ENCODE results near the gene SPEM2. TPM values are rescaled to one million over a fixed set of nuclear protein-coding genes. Genes with fewer than 3 reads are reported as not detected.

SPEM2 gene
- not detected for total RNA-seq

DNA sequence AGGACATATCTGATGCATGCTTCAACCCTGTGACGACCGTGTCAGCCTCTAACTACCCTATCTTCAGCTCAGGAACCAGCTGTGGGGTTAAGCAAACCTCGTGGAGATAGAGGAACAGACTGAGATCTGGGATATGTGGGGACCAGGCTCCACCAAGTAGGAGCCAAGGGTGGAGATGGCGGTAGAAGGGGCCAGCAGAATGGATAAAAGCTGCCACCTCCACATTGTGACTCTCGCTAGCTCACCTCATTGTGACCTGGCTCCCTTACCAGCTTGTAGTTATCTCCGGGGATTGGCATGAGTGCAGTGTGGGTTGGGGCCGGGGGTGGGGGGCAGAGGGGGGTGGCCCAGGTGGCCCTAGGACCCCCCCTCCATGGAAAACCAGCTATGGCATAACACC lies at the start of gene SPEM2:
SPEM2 (plus strand) TSS at position 301 of the 400 bp plus-strand sequence; CDS start at position 374, 73 bp downstream.
- no peaks in the 10 kb centered on the region for H3K9me3 ChIP-seq (ENCODE audit: low read depth, low read length)
- no peaks in the 10 kb centered on the region for H3K4me1 ChIP-seq (ENCODE audit: insufficient read depth, low read length)
- H3K4me3 ChIP-seq (ENCODE audit: low read length) = no peak within 1 kb of the TSS
- H3K27me3 ChIP-seq (ENCODE audit: insufficient read depth, low read length) = no peaks in the 10 kb centered on the region

DNA sequence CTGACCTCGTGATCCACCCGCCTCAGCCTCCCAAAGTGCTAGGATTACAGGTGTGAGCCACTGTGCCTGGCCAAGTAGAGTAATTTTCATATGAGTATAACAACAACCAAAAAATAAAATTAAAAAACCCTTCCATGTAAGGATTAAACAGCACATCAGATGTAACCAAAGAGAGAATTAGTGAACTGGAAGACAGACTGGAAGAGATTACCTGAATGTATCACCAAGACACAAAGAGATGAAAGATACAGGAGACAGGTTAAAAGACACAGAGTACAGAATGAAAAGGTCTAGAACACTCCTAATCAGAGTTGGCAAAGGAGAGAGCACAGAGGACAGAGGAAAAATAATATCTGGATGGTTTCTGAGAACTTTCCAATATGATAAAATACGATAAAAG lies 46.3 kb upstream of the SPEM2 start:
- Histone ChIP-seq H3K9me3 (ENCODE audit: low read depth, low read length) (no peaks in the 10 kb centered on the region), H3K4me1 (ENCODE audit: insufficient read depth, low read length) (peaks cover 8% of the 10 kb centered on the region), H3K4me3 (ENCODE audit: low read length) (no peak overlapping the region), H3K27me3 (ENCODE audit: insufficient read depth, low read length) (peaks cover 38% of the 10 kb centered on the region)

DNA sequence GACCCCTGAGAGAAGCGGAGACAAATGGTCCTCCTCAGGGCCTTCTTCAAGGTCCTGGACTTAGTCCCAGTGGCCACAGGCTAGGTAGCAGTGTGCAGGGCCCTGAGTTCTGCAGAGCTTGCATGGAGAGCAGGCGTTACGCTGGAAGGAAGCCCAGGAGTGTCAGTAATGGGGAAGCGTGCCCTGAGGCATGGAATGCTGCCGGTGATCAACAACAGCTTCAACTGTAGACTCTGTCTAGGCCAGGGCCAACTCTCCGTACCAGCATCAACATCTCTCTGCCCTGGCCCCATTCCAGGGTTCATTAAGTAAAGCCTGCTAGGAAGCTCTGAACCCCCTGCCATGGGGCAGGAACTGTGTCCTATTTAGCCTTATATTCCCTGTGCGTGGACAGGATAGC lies 45.1 kb upstream of the SPEM2 start:
- Histone ChIP-seq H3K27me3 (ENCODE audit: insufficient read depth, low read length) (peaks cover 38% of the 10 kb centered on the region), H3K4me3 (ENCODE audit: low read length) (no peak overlapping the region)

DNA sequence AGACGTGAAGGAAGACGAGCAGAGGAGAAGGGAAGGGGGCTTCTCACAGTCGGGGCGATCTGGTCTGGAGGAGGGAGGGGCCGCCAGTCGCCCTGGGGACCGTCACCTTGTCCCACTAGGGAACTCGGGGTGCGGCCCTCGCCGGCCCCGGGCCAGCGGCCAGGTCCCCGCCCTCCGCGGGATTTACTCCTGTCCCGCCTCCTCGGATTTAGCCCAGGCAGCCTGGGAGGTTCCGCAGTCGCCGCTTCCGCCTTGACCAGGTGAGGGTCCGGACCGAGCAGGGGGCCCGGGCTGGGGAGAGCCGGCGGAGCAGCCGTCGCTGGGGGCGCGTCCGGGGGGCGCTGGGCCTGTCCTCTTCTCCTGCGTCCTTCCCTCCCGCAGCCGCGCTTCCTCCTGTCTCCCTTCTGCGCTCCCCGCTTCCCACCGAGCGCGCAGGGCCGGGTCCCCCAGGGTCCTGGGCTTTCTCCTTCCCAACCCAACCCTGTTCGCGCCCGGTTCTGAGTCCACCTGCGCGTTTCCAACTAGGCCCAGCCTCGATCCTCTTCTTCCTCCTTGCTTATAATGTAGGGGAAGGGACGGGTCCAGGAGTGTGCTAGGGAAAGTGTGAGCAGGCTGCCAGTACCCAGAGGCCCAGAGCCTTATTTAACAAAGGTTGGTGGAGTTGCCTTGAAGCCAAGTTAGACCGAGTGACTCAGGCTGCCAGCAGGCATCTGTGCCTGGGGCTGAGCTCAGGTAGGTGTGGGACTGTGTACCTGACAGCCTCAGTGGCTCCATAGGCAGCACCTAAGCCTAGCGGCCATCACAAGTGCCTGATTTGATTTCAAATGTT lies 44.3 kb upstream of the SPEM2 start, which contains the start of gene TNK1:
TNK1 (plus strand) TSS at position 235 of the 829 bp plus-strand sequence. CDS start 1,838 bp downstream, outside the sequence.
- H3K9me3 ChIP-seq (ENCODE audit: low read depth, low read length) = no peaks in the 10 kb centered on the region
- H3K4me3 ChIP-seq (ENCODE audit: low read length) = no peak within 1 kb of the TSS
- peaks cover 15% of the 10 kb centered on the region for H3K4me1 ChIP-seq (ENCODE audit: insufficient read depth, low read length)
- peaks cover 38% of the 10 kb centered on the region for H3K27me3 ChIP-seq (ENCODE audit: insufficient read depth, low read length)

More for the DNA sequence above, 45.1 kb upstream of the SPEM2 start:
- no peaks in the 10 kb centered on the region for H3K9me3 ChIP-seq (ENCODE audit: low read depth, low read length)
- H3K4me1 ChIP-seq (ENCODE audit: insufficient read depth, low read length) = peaks cover 15% of the 10 kb centered on the region

DNA sequence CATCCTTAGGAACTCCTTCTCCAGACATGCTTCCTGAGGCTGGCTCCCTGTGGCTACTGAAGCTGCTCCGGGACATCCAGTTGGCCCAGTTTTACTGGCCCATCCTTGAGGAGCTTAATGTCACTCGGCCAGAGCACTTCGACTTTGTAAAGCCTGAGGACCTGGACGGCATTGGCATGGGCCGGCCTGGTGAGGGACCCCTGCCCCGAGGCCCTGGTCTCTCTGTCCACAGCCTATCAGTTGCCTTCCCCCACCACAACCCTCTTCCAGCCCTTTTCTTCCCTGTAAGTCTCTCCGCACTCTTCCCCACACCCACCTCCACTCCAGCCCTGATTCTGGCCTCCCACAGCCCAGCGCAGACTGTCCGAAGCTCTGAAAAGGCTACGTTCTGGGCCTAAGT lies 42.5 kb upstream of the SPEM2 start:
- Histone ChIP-seq H3K27me3 (ENCODE audit: insufficient read depth, low read length) (peaks cover 38% of the 10 kb centered on the region), H3K9me3 (ENCODE audit: low read depth, low read length) (no peaks in the 10 kb centered on the region), H3K4me1 (ENCODE audit: insufficient read depth, low read length) (peaks cover 15% of the 10 kb centered on the region), H3K4me3 (ENCODE audit: low read length) (no peak overlapping the region)

DNA sequence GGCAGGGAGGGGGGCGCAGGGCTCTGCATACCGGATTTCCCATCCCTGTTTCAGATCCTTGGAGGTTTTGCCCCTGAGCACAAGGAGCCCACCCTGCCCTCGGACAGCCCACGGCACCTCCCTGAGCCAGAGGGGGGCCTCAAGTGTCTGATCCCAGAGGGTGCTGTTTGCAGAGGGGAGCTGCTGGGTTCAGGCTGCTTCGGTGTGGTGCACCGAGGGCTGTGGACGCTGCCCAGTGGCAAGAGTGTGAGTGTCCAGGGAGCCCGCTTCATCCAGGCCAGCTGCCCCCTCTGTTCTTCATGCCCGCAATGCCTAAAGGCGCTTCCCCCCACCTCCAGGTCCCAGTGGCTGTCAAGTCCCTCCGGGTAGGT lies 42.1 kb upstream of the SPEM2 start:
- H3K27me3 ChIP-seq (ENCODE audit: insufficient read depth, low read length) = peaks cover 38% of the 10 kb centered on the region
- H3K4me3 ChIP-seq (ENCODE audit: low read length) = no peak overlapping the region
- H3K4me1 ChIP-seq (ENCODE audit: insufficient read depth, low read length) = peaks cover 15% of the 10 kb centered on the region
- H3K9me3 ChIP-seq (ENCODE audit: low read depth, low read length) = no peaks in the 10 kb centered on the region

DNA sequence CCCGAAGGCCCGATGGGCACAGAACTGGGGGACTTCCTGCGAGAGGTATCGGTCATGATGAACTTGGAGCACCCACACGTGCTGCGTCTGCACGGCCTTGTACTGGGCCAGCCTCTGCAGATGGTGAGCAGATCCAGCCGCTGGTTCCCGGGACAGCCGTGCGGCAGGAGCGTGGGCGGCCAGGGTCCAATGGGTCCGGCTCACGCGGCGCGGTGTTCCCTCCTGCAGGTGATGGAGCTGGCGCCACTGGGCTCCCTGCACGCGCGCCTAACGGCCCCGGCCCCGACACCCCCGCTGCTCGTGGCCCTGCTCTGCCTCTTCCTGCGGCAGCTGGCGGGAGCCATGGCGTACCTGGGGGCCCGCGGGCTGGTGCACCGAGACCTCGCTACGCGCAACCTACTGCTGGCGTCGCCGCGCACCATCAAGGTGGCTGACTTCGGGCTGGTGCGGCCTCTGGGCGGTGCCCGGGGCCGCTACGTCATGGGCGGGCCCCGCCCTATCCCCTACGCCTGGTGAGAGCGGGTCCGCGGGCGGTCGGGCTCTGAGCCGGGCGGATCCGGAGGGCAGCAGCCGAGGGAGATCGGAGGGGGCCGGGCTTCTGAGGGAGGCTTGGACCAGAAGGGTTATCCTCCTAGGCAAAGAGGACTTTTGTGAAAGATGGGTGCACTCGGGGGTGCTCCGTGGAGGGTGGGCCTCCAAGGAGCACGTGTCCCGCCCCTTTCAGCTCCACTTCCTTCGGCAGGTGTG lies 41.5 kb upstream of the SPEM2 start:
- peak overlapping the region; percentile 39 for H3K4me3 ChIP-seq (ENCODE audit: low read length)

DNA sequence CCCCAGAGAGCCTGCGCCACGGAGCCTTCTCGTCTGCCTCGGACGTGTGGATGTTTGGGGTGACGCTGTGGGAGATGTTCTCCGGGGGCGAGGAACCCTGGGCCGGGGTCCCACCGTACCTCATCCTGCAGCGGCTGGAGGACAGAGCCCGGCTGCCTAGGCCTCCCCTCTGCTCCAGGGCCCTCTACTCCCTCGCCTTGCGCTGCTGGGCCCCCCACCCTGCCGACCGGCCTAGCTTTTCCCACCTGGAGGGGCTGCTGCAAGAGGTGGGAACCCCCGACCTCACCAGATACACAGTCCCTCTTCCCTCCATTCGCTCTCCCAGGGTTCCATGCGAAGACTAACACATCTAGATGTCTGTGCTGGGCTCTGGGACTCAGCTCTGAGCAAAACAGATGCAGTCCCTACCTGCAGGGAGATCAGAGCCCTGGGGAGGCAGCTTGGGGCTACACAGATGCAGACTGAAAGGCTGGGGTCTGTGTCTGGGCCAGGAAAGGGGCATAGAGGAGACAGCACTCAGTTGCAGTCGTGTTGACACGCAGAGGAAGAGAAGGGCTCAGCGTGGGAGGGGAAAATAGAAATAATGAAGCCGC lies 40.8 kb upstream of the SPEM2 start:
- Histone ChIP-seq H3K27me3 (ENCODE audit: insufficient read depth, low read length) (peaks cover 32% of the 10 kb centered on the region), H3K4me1 (ENCODE audit: insufficient read depth, low read length) (peaks cover 15% of the 10 kb centered on the region), H3K9me3 (ENCODE audit: low read depth, low read length) (no peaks in the 10 kb centered on the region), H3K4me3 (ENCODE audit: low read length) (peak overlapping the region; percentile 39)

More for the DNA sequence above, 41.5 kb upstream of the SPEM2 start:
- Histone ChIP-seq H3K4me1 (ENCODE audit: insufficient read depth, low read length) (peaks cover 15% of the 10 kb centered on the region), H3K9me3 (ENCODE audit: low read depth, low read length) (no peaks in the 10 kb centered on the region), H3K27me3 (ENCODE audit: insufficient read depth, low read length) (peaks cover 38% of the 10 kb centered on the region)

DNA sequence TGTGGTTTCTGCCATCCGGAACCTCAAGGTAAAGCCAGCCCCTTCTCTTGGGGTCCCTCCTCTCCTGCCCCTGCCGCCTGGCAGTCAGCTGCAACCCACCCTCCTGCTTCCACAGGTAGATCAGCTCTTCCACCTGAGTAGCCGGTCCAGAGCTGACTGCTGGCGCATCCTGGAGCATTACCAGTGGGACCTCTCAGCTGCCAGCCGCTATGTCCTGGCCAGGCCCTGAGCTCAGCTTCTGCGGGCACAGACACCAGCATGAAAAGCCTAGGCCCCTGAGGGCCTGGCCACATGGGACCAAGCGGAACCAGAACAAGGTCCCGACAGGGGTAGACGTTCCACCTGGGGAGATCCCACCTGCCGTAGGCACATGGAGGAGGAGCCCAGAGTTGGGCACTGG lies 36.6 kb upstream of the SPEM2 start:
- no peaks in the 10 kb centered on the region for H3K9me3 ChIP-seq (ENCODE audit: low read depth, low read length)
- H3K27me3 ChIP-seq (ENCODE audit: insufficient read depth, low read length) = no peaks in the 10 kb centered on the region
- no peak overlapping the region for H3K4me3 ChIP-seq (ENCODE audit: low read length)
- peaks cover 26% of the 10 kb centered on the region for H3K4me1 ChIP-seq (ENCODE audit: insufficient read depth, low read length)

DNA sequence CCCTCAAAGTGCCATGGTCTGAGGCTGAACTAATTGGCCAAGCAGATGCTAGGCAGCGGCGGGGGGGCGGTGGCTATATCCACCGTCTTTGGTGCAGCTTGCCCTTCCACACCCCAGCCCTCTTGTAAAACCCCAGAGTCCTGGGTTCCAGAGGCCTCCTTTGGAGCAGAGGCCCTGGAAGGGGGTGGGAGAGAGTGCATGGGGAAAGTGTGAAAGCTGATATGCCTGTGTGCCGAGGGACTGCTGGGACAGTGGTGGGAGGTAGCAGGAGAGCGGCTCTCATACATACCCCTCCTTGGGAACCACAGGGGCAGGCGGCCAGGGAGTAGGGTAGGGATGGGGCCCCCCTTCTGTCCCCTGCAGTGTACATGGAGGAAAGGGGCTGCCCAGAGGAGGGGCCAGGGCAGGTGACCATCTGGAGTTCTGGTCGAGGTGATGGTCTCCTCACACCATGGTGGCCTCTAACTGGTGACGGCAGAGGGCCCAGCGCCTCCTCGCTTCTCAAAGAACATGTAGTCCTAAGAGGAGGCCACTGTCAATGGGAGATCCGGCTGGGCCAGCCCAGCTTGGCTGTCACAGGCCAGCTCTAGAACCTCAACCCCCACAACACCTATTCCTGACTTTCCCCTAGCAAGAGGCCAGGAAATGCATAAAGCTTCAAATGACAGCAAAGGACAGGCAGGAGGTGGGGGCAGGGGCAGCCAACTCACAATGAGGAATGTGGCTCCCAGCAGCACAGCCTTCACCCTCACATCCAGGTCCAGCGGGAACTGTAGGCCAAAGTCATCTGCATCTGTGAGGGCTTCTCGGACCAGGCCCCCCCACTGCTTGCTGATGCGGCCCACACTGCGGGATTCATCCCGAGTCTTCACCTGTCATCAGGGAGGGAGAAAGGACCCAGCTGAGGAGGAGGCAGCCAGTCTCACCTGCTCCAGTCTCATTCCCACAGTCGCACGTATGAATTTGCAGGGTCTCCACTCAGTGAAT lies 35.2 kb upstream of the SPEM2 start:
- peaks cover 23% of the 10 kb centered on the region for H3K4me1 ChIP-seq (ENCODE audit: insufficient read depth, low read length)
- no peaks in the 10 kb centered on the region for H3K9me3 ChIP-seq (ENCODE audit: low read depth, low read length)
- no peak overlapping the region for H3K4me3 ChIP-seq (ENCODE audit: low read length)
- no peaks in the 10 kb centered on the region for H3K27me3 ChIP-seq (ENCODE audit: insufficient read depth, low read length)

DNA sequence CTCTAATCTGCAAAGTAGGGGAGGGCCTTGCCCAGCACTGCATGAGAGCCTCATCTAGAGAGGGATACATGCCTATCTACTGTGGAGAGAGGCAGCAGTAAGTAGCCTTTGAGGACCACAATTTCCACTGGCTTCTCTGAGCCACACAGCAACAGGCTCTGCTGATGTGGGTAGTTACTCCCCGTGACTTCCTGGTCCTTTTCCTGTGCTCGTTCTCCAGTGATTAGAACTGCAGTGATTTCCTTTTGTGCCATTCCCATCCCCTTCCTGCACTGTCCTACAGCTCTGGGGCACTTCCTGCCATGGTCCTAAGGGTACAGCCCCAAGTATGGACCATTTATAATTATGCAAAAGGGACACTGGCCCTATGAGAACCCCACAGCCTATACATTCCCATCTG lies 34.1 kb upstream of the SPEM2 start:
- Histone ChIP-seq H3K9me3 (ENCODE audit: low read depth, low read length) (no peaks in the 10 kb centered on the region), H3K27me3 (ENCODE audit: insufficient read depth, low read length) (no peaks in the 10 kb centered on the region), H3K4me1 (ENCODE audit: insufficient read depth, low read length) (peaks cover 24% of the 10 kb centered on the region), H3K4me3 (ENCODE audit: low read length) (no peak overlapping the region)

DNA sequence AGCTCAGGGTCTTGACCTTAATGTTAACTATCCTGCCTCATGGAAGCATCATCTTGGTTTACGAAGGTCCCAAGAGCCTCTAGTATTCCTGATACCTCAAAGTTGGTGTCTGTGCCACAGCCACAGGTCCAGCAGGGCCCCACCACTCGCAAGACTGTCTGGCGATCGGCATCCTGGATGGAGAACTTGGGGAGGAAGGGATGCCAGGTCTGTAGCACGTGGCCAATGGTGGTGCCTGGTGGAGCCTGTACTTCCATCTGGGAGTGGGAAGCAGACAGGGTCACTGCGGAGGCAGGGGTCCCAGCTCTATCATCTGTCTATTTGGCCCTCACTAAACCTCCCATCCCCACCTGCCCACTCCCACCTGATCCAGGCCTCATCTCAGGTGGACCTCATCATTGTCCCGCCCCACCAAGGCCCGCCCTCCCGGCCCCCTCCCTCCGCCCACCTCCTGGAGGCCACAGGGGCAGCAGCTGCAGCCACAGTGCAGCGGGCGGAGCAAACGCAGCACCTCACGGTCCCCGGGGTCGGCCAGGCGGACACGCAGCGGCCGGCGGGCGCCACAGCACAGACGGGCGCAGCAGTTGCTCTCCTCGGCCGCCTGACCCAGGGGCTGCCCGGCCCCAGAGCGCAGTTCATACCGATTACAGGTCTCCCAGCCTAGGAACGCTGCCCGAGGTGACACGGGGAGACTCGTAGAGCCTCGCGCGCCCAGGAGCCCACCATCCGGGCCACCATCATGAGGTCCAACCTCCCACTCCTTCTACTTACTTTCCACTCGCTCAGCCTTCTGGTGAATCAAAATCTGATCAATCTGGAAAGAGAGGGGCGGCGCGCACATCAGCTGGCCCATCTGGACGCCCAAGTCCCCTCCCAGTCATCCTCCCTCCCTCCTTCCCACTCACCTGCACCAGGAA lies 32.5 kb upstream of the SPEM2 start:
- peaks cover 24% of the 10 kb centered on the region for H3K4me1 ChIP-seq (ENCODE audit: insufficient read depth, low read length)
- no peaks in the 10 kb centered on the region for H3K27me3 ChIP-seq (ENCODE audit: insufficient read depth, low read length)
- H3K4me3 ChIP-seq (ENCODE audit: low read length) = peak overlapping the region; percentile 70
- H3K9me3 ChIP-seq (ENCODE audit: low read depth, low read length) = no peaks in the 10 kb centered on the region

DNA sequence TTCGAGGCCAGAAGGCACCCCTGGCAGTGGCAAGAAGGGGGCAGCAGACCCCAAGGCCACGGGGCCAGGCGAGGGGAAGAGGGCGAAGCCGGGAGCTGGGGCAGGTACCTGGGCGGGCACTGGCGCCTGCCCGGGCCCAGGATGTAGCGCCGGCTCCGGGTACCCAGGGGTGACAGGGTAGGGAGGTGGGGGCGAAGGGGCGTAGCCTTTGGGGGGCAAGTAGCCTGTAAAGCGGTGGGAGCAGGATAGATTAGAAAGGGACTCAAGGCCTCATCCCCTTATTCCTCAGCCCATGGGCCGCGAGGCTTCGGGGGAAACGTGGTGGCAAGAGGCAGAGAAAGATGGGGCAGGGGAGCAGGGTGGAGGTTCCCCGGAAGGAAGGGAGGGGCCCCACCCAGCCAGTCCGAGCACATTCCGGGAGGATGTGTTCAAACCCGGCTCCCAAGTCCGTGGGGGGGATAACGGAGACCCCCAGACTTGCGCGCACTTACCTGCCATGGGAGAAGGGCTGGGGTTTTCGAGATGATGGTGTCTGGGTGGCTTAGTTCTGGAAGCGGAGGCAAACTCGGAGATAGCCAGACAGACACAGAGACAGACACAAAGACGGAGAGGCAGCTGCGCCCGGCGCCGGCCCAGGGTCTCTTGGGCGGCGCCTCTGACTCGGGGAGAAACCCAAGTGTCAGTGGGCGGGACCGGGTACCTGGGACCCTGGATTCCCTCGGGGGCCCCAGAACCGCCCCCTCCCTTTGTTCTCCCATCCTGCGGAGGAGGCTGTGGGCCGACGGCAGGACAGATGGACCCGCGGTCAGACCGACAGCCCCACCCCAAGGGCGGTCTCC lies 31.6 kb upstream of the SPEM2 start:
- no peaks in the 10 kb centered on the region for H3K9me3 ChIP-seq (ENCODE audit: low read depth, low read length)
- peak overlapping the region; percentile 70 for H3K4me3 ChIP-seq (ENCODE audit: low read length)
- H3K4me1 ChIP-seq (ENCODE audit: insufficient read depth, low read length) = peaks cover 24% of the 10 kb centered on the region
- H3K27me3 ChIP-seq (ENCODE audit: insufficient read depth, low read length) = no peaks in the 10 kb centered on the region
